IMR-90 (cell line): ENCODE data around the gene FMN1. TPM values are rescaled to one million over a fixed set of nuclear protein-coding genes. Genes with fewer than 3 reads are reported as not detected.

ENCODE experiments used
- ATAC-seq: fragments of 200-7000 bp; cut with Tn5 transposase; 2 replicates; pipeline ENCODE4 v1.9.1; 2020; ENCODE audit warnings: low read depth, mild to moderate bottlenecking, moderate library complexity
- BruUV-seq: library from RNA; stranded (reverse); fragments of 400-500 nt; replicated peaks from 2 replicates; lab custom pipeline; 2021; lab: Mats Ljungman, UMichigan
- CTCF ChIA-PET: fragments of 300-600 bp; formaldehyde crosslinking; extraction: SDS; loops from one replicate; lab custom pipeline; 2021; ENCODE audit warnings: antibody characterized with exemption; lab: Yijun Ruan, JAX
- POLR2A ChIA-PET: fragments of 300-600 bp; sonication (Branson Sonifier 250); formaldehyde crosslinking; loops from one replicate; lab custom pipeline; 2022; ENCODE audit warnings: antibody characterized with exemption; ENCODE audit not compliant: unreplicated experiment; lab: Charles Lee
- DNase-seq: peaks from one replicate; pipeline ENCODE4 v3.0.0; 2013
- H2AFZ ChIP-seq: replicated peaks from 2 replicates; pipeline ENCODE3; 2013; ENCODE audit warnings: low read length, mild to moderate bottlenecking; ENCODE audit not compliant: poor library complexity
- H2AK5ac ChIP-seq: 2 replicates; pipeline ENCODE4 v1.6.1; 2013; ENCODE audit warnings: low read depth, low read length, inconsistent platforms
- H2AK9ac ChIP-seq: replicated peaks from 2 replicates; pipeline ENCODE3; 2013; ENCODE audit warnings: mild to moderate bottlenecking, low read depth, low read length, moderate library complexity; ENCODE audit not compliant: poor library complexity
- H2BK120ac ChIP-seq: 2 replicates; pipeline ENCODE4 v1.6.1; 2013; ENCODE audit warnings: low read depth, low read length, inconsistent platforms
- H2BK15ac ChIP-seq: 3 replicates; pipeline ENCODE4 v1.6.1; 2013; ENCODE audit warnings: low read depth, low read length, inconsistent platforms
- H2BK20ac ChIP-seq: 2 replicates; pipeline ENCODE4 v1.6.1; 2013; ENCODE audit warnings: low read depth, mild to moderate bottlenecking, inconsistent platforms, low read length, moderate library complexity
- H2BK5ac ChIP-seq: 2 replicates; pipeline ENCODE4 v1.6.1; 2013; ENCODE audit warnings: mild to moderate bottlenecking, low read depth, low read length, inconsistent platforms; ENCODE audit not compliant: poor library complexity, severe bottlenecking
- H3K14ac ChIP-seq: replicated peaks from 2 replicates; pipeline ENCODE4 v1.6.1; 2013; ENCODE audit warnings: low read depth, low read length, inconsistent platforms
- H3K18ac ChIP-seq: 2 replicates; pipeline ENCODE4 v1.6.1; 2013; ENCODE audit warnings: low read depth, low read length, control low read depth
- H3K23ac ChIP-seq: 2 replicates; pipeline ENCODE4 v1.6.1; 2013; ENCODE audit warnings: low read depth, low read length, inconsistent platforms
- H3K27ac ChIP-seq: 2 replicates; pipeline ENCODE4 v1.5.1; 2013; ENCODE audit warnings: mild to moderate bottlenecking, control low read depth, low read length; ENCODE audit not compliant: insufficient read depth
- H3K27me3 ChIP-seq: 2 replicates; pipeline ENCODE4 v1.6.1; 2013; ENCODE audit warnings: low read length; ENCODE audit not compliant: control insufficient read depth, insufficient read depth
- H3K36me3 ChIP-seq: 2 replicates; pipeline ENCODE4 v1.6.1; 2013; ENCODE audit warnings: low read length, mixed read lengths; ENCODE audit not compliant: control insufficient read depth, insufficient read depth
- H3K4ac ChIP-seq: 2 replicates; pipeline ENCODE4 v1.6.1; 2013; ENCODE audit warnings: low read depth, low read length, inconsistent platforms
- H3K4me1 ChIP-seq: 2 replicates; pipeline ENCODE4 v1.6.1; 2013; ENCODE audit warnings: low read length, mixed read lengths; ENCODE audit not compliant: control insufficient read depth, insufficient read depth
- H3K4me2 ChIP-seq: 2 replicates; pipeline ENCODE4 v1.6.1; 2013; ENCODE audit warnings: low read depth, mild to moderate bottlenecking, control low read depth, low read length, moderate library complexity
- H3K4me3 ChIP-seq: 2 replicates; pipeline ENCODE4 v1.5.1; 2013; ENCODE audit warnings: low read depth, mild to moderate bottlenecking, control low read depth, low read length, moderate library complexity; ENCODE audit not compliant: insufficient read depth
- H3K56ac ChIP-seq: 2 replicates; pipeline ENCODE4 v1.6.1; 2013; ENCODE audit warnings: low read length, inconsistent platforms; ENCODE audit not compliant: insufficient read depth; ENCODE audit errors: extremely low read depth
- H3K79me1 ChIP-seq, 2 experiments: 2 replicates each; pipeline ENCODE4 v1.6.1; 2013; ENCODE audit warnings: low read length in 2 of 2, inconsistent platforms in 1 of 2, low read depth in 1 of 2
- H3K9ac ChIP-seq: 2 replicates; pipeline ENCODE4 v1.6.1; 2013; ENCODE audit warnings: low read depth, low read length, control low read depth
- H3K9me1 ChIP-seq: 2 replicates; pipeline ENCODE4 v1.6.1; 2013; ENCODE audit warnings: low read length, inconsistent platforms; ENCODE audit not compliant: insufficient read depth
- H3K9me3 ChIP-seq: 2 replicates; pipeline ENCODE4 v1.6.1; 2013; ENCODE audit warnings: low read length; ENCODE audit not compliant: control insufficient read depth, insufficient read depth
- H4K20me1 ChIP-seq: 2 replicates; pipeline ENCODE4 v1.6.1; 2013; ENCODE audit warnings: low read length, inconsistent platforms; ENCODE audit not compliant: insufficient read depth
- H4K5ac ChIP-seq: 2 replicates; pipeline ENCODE4 v1.6.1; 2013; ENCODE audit warnings: mild to moderate bottlenecking, low read depth, low read length, control low read depth
- H4K8ac ChIP-seq, 2 experiments: 2 replicates each; pipeline ENCODE4 v1.6.1; 2013; ENCODE audit warnings: low read depth in 2 of 2, low read length in 2 of 2, control low read depth in 1 of 2, inconsistent platforms in 1 of 2
- H4K91ac ChIP-seq: 2 replicates; pipeline ENCODE4 v1.6.1; 2013; ENCODE audit warnings: low read depth, low read length, inconsistent platforms; ENCODE audit not compliant: insufficient read depth
- CEBPB ChIP-seq: IDR thresholded peaks from 2 replicates; pipeline ENCODE4 v1.6.1; 2012; ENCODE audit warnings: low read depth, low read length, improper control_type of control experiment
- CHD1 ChIP-seq: IDR thresholded peaks from 2 replicates; pipeline ENCODE4 v1.6.1; 2012; ENCODE audit warnings: low read depth, low read length, improper control_type of control experiment
- FOS ChIP-seq: fragments of 150-350 bp; IDR thresholded peaks from 2 replicates; pipeline ENCODE4 v1.6.1; 2016; ENCODE audit warnings: low read depth, low read length
- MAFK ChIP-seq: IDR thresholded peaks from 2 replicates; pipeline ENCODE4 v1.6.1; 2012; ENCODE audit warnings: low read depth, low read length, improper control_type of control experiment
- MAZ ChIP-seq: IDR thresholded peaks from 2 replicates; pipeline ENCODE4 v1.6.1; 2012; ENCODE audit warnings: low read depth, mild to moderate bottlenecking, low read length, improper control_type of control experiment, moderate library complexity, borderline replicate concordance
- MXI1 ChIP-seq: IDR thresholded peaks from 2 replicates; pipeline ENCODE4 v1.6.1; 2012; ENCODE audit warnings: low read depth, mild to moderate bottlenecking, low read length, moderate library complexity, borderline replicate concordance
- POLR2A ChIP-seq: IDR thresholded peaks from 2 replicates; pipeline ENCODE4 v1.6.1; 2012; ENCODE audit warnings: mild to moderate bottlenecking, low read depth, low read length
- RAD21 ChIP-seq: IDR thresholded peaks from 2 replicates; pipeline ENCODE4 v1.6.1; 2012; ENCODE audit warnings: low read length, improper control_type of control experiment
- RCOR1 ChIP-seq: IDR thresholded peaks from 2 replicates; pipeline ENCODE4 v1.6.1; 2012; ENCODE audit warnings: mild to moderate bottlenecking, low read length, improper control_type of control experiment; ENCODE audit not compliant: insufficient replicate concordance
- SMC3 ChIP-seq: fragments of 150-350 bp; IDR thresholded peaks from 2 replicates; pipeline ENCODE4 v1.6.1; 2016; ENCODE audit warnings: low read depth, mild to moderate bottlenecking, antibody characterized with exemption, low read length, moderate library complexity
- WGBS, 2 experiments: methylation state at CpG; one replicate each; pipeline versions ENCODE4 v1.1.5 to v1.1.7; 2013; ENCODE audit warnings: missing lambda C conversion rate in 2 of 2; ENCODE audit not compliant: insufficient read length in 1 of 2; ENCODE audit errors: extremely low coverage in 2 of 2; 5-methylcytosine and 5-hydroxymethylcytosine counted together
- dilution Hi-C: fragments of 300-500 bp; cut with HindIII; formaldehyde crosslinking; loops from one replicate; pipeline ENCODE4 v1.14.3; 2018; ENCODE audit warnings: low sequenced_read_pairs; ENCODE audit not compliant: unreplicated experiment
- in situ Hi-C: fragments of 300-500 bp; cut with MboI; formaldehyde crosslinking; loops from 3 replicates; pipeline ENCODE4 v1.14.3; 2019; ENCODE audit warnings: low sequenced_read_pairs, inconsistent platforms, mixed read lengths
- intact Hi-C: fragments of 100-400 bp; cut with micrococcal nuclease; formaldehyde crosslinking; loops from 2 replicates; pipeline ENCODE4 v1.10.0; 2022
- polyA plus RNA-seq, 3 experiments: library from polyadenylated mRNA; depleted of rRNA; stranded (reverse); fragments of >200 nt; gene quantifications; 2 replicates each; pipeline ENCODE4 v1.2.3, GENCODE V29; 2012; ENCODE audit warnings: low replicate concordance in 1 of 3
- total RNA-seq: library from RNA; depleted of rRNA; stranded (reverse); fragments of >200 nt; gene quantifications from 2 replicates; pipeline ENCODE4 v1.2.3, GENCODE V29; 2012
- TF ChIP-seq, protein P1 (sequence below): conservative IDR thresholded peaks from 2 replicates; pipeline ENCODE4 v1.5.1; 2012; ENCODE audit warnings: mild to moderate bottlenecking, low read depth, low read length, improper control_type of control experiment
- TF ChIP-seq, protein P2 (sequence below): fragments of 150-350 bp; IDR thresholded peaks from 2 replicates; pipeline ENCODE4 v1.6.1; 2017; ENCODE audit warnings: mild to moderate bottlenecking, antibody characterized with exemption, low read length, low read depth

FMN1 gene
- total and polyA plus RNA-seq, 2 of the 4 experiments (the other 2 are of a cell fraction), result 7.3 to 17.6 TPM

DNA sequence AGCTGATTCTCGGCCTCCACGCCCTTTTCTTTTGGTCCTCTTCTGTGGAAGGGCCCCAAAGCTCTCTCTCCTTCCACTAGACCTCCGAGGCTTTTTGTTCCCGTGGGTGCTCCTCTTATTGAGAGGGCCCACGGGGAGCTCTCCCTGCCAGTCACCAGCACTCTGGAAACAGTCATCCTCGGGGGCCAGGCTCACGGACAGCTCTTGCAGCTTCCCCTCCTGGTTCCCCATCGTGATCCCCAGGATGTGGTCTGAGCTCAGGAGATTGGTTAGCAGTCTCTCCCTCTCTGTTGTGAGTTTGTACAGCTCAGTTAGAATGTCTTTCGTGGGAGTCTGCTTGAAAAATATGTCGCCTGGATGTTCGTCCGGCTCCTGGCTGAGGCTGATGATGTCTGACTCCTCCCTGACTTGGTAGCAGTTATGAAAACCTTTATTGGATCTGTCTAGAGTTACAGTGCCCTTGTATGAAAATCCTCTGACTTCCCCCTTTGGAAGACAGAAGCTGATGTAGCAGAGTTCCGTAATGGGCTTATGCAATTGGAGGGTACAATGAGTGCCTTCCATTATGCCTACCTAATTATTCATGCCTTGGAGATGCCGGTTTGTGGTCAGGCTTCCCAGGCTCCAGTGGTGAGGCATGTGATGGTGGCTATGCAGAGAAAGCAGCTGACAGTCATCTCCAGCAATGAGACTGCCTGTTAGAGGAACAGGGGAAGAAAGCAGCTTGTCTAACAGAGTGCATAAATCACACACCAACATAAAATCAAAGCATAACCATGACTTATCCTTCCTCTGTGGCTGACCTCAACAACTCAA lies 40.0 kb downstream of the FMN1 start:
- Histone ChIP-seq H3K4me2 (no peak overlapping the region), H4K8ac (no peak overlapping the region), H2BK120ac (no peak overlapping the region), H3K79me1 (no peaks in the 10 kb centered on the region), H3K9me3 (no peaks in the 10 kb centered on the region), H3K4me1 (0 out of 2 replicates have a peak, but pooled peaks cover 2% of the 10 kb centered on the region), H3K4ac (no peak overlapping the region), H2AK9ac (peak overlapping the region; percentile 73), H2BK20ac (no peak overlapping the region), H2BK15ac (no peak overlapping the region), H3K18ac (no peak overlapping the region), H2BK5ac (no peak overlapping the region), H3K4me3 (no peak overlapping the region), H2AFZ (peak overlapping the region; percentile 71), H3K36me3 (no peaks in the 10 kb centered on the region), H3K27me3 (peaks cover 13% of the 10 kb centered on the region), H4K20me1 (no peaks in the 10 kb centered on the region), H3K9ac (no peak overlapping the region), H4K91ac (no peak overlapping the region), H3K9me1 (no peaks in the 10 kb centered on the region), H2AK5ac (no peak overlapping the region), H3K56ac (no peak overlapping the region), H3K27ac (no peak overlapping the region), H4K5ac (no peak overlapping the region), H3K14ac (no peak overlapping the region), H3K23ac (no peak overlapping the region)
- in situ Hi-C loops (no loop called here), intact Hi-C loops (no loop called here), dilution Hi-C loops (no loop called here)
- TF ChIP-seq, protein P1, sequence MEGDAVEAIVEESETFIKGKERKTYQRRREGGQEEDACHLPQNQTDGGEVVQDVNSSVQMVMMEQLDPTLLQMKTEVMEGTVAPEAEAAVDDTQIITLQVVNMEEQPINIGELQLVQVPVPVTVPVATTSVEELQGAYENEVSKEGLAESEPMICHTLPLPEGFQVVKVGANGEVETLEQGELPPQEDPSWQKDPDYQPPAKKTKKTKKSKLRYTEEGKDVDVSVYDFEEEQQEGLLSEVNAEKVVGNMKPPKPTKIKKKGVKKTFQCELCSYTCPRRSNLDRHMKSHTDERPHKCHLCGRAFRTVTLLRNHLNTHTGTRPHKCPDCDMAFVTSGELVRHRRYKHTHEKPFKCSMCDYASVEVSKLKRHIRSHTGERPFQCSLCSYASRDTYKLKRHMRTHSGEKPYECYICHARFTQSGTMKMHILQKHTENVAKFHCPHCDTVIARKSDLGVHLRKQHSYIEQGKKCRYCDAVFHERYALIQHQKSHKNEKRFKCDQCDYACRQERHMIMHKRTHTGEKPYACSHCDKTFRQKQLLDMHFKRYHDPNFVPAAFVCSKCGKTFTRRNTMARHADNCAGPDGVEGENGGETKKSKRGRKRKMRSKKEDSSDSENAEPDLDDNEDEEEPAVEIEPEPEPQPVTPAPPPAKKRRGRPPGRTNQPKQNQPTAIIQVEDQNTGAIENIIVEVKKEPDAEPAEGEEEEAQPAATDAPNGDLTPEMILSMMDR, result no peak
- no peak for TF ChIP-seq POLR2A
- TF ChIP-seq RCOR1, result no peak
- no peak for TF ChIP-seq FOS
- TF ChIP-seq MAZ, result no peak
- TF ChIP-seq SMC3, result no peak
- TF ChIP-seq, protein P2, sequence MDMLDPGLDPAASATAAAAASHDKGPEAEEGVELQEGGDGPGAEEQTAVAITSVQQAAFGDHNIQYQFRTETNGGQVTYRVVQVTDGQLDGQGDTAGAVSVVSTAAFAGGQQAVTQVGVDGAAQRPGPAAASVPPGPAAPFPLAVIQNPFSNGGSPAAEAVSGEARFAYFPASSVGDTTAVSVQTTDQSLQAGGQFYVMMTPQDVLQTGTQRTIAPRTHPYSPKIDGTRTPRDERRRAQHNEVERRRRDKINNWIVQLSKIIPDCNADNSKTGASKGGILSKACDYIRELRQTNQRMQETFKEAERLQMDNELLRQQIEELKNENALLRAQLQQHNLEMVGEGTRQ, result peak; percentile 37; the same call in 1 of the 2 replicates
- TF ChIP-seq MAFK, result no peak
- TF ChIP-seq CHD1, result no peak
- TF ChIP-seq RAD21, result no peak
- no peak for TF ChIP-seq MXI1
- TF ChIP-seq CEBPB, result 0 out of 2 replicates have a peak, but pooled peaks have one; percentile 14
- BruUV-seq, result no TSS peak
- 76% methylated on average over 3 of the region's 14 CpGs; no CpG with 5 or more reads in 1 of the 2 experiments for WGBS, 2 experiments
- ATAC-seq, result peak; percentile 29; the same call in 1 of the 2 replicates
- ChIA-PET CTCF (interaction anchor here (0.6 to 1.7 kb wide), 2 partner anchors 10 to 104 kb away, joined by 3 to 4 read pairs; no protein-coding TSS in a partner anchor), POLR2A (no interaction called here)
- DNase-seq, result peak; percentile 55
